GM10847 (cell line): ENCODE measurements around the gene TBC1D22A.

Source experiments
- POLR2A ChIP-seq: IDR thresholded peaks from 2 replicates; pipeline ENCODE4 v1.6.1; 2011; ENCODE audit not compliant: insufficient read length; ENCODE audit errors: extremely low read depth

The TBC1D22A gene

DNA sequence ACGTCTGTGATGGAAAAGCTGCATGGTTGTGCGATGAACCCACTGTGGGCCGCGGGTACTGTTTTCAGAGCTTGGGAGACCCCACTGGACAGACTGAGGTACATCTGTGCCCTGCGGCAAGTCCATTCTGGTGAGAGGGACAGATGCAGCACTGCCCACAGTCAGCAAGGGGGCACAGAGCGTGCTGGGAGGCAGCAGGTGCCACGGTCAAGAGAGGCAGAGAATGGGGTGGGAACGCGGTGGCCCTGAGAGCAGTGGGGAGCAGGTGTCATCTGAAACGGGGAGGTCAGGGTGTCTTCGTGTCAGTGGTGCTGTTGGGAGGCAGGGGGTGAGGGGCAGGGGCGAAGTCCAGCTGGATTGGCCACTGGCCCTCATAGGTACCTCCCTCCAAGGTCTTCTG lies 32.0 kb downstream of the TBC1D22A start:
- TF ChIP-seq POLR2A, result no peak

DNA sequence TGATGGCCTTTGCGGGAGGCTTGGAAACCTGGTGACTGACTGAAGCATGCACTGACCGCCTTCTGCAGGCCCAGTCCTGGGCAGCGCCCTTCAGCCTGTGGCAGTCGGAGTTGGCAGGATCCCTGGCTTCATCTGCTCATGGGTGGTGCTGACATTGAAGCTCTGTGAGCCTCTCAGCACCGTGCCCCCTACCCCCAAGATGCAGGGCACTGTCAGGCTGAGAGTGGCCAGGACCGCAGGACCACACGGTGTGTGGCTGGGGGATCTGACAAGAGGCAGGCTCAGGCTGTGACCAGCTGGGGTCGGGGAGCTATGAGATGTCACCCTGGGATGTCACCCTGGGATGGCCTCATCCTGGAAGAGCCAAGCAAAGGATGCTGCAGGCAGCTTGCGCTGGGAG lies 32.7 kb downstream of the TBC1D22A start:
- TF ChIP-seq POLR2A, result no peak

DNA sequence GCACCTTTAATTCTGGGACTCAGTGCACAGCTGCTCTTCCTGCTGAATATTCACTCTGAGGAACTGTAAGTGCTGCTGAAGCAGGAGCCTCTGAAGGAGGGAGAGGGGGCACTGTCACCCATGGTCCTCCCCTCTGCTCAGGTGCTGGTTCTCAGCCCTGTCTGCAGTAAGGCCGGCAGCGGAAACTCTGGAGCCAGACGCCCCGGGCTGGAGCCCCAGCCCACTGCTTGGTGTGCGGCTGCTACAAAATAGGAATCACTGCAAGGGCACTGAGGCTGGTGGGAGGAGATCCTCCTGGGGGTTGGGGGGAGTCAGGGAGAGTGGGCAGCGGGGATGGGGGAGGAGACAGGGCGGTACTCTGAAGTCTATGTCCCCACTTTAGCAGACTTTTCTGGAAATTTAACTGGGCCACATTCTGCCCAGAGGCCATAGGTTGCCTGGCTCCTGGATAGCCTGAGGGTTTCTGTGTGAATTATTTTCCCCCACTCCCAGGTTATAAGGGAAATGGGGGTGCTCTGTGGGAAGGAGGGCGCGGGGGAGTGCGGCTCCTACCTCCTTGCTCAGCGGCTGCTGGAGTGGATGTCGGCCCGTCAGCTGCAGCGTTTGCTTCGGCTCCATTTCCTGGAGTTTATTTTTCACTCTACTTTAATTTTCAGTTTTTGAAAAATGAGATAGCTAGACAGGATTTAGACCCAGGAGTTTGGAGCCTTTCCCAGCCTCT lies 33.6 kb downstream of the TBC1D22A start:
- no peak for TF ChIP-seq POLR2A

DNA sequence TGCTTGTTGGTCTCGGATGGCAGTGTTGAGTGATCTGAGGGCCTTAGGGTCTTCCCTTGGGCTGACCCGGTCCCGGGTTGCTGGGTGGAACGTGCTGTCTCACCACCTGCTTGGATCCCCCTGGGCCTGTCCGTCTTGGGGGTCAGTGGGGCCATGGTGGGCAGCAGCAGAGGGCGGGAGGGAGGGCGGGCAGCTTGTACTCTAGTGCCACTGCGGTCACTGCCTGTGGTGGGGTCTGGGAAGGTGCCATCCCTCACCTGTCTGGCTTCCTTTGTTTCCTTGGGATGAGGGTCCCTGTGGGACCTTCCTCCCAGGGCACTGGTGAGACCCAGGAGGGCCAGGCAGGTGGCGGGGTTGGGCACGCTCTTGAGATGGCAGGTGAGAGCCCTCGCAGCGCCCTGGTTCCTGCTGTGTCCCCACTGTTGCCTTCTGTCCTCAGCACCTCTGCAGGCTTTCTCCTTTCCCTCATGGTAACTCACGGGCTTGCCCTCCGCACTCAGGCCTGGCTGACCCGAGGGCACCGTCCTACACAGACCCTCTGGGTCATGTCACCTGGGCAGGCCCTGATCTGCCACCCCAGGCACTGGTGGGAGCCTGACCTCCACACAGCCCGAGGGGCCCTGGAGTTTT lies 34.2 kb downstream of the TBC1D22A start:
- TF ChIP-seq POLR2A, result no peak

DNA sequence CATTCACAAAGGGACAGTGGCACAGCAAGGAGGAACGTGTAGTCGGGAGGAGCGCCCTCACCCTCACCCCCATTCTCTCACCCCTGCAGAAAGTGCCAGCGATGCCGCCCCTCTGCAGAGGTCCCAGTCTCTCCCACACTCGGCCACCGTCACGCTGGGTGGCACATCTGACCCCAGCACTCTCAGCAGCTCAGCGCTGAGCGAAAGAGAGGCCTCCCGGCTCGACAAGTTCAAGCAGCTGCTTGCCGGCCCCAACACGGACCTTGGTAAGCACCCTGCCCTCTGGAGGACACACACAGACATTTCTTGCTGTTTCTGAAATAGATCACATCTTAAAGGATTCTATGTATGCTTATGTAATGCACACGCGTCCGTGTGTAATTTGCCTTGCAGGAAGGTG lies 34.9 kb downstream of the TBC1D22A start:
- no peak for TF ChIP-seq POLR2A

DNA sequence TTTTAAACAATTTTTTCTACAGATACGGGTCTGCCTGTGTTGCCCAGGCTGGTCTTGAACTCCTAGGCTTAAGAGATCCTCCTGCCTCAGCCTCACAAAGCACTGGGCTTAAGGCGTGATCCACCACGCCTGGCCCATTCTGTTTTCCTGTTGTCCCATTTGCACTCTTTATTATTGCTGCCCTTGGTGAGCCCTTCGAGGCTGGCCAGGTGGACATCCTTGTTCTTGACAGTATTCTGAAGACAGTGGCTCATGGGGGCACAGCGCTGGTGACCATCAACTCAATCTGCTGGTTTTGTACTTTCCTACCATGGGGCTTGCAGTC lies 35.6 kb downstream of the TBC1D22A start:
- TF ChIP-seq POLR2A, result no peak

DNA sequence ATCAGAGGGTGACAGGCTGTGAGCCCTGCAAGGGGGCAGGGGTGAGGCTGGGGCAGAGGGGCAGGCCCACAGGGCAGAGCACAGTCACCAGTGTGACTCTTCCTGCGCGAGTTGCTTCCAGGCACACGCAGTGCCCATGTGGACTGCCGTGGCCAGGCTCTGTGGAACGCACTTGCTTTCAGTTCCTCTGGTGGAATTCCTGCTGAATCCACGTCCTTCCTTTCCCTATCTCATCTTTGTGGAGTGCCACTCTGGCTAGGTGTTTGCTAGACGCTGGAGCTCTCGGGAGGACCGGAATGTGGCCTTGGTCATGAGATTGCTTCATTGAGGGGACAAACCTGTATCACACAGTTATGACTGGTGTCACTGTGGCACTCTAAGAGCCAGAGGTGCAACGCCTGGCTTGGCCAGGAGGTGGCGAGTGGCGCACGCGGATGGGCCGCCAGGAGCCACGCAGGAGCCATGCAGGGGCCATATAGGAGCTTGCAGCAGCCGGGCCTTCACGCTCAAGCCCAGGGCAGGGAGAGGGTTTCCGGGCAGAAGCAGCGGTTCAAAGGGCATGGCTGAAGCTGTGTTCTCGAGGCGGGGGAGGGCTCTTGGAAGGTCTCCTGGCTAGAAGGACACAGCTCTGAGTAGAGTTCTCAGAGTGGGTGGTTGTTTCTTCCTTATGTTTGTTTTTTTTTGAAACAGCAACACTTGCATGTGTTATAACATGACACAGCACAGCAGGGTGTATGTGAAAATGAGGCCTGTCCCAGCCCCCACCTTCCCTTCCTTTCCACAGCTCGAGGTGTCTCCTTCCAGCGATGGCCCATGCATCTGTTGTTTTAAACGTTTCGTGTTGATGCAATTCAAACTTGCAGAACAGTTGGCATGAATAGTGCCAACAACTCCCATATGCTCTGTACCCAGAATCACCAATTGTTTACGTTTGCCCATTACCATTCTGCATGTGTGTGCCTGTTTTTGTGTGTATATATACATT lies 36.2 kb downstream of the TBC1D22A start:
- TF ChIP-seq POLR2A, result no peak

DNA sequence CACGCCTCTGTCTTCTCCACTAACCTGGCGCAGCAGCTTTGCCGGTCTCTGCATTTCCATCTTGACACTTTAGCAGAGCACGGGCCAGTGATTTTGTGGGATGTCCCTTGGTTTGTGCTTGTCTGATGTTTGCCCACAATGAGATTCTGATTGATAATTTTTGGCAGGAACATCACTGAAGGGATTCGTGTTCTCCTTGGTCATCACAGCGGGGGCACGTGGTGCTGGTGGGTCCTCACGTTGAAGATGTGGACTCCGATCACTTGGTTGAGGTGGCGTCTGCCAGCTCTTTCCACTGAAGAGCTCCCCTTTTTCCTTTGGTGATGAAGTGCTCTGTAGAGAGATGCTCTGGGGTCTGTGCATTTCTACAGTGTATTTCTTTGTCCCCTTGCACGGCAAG lies 37.2 kb downstream of the TBC1D22A start:
- no peak for TF ChIP-seq POLR2A

DNA sequence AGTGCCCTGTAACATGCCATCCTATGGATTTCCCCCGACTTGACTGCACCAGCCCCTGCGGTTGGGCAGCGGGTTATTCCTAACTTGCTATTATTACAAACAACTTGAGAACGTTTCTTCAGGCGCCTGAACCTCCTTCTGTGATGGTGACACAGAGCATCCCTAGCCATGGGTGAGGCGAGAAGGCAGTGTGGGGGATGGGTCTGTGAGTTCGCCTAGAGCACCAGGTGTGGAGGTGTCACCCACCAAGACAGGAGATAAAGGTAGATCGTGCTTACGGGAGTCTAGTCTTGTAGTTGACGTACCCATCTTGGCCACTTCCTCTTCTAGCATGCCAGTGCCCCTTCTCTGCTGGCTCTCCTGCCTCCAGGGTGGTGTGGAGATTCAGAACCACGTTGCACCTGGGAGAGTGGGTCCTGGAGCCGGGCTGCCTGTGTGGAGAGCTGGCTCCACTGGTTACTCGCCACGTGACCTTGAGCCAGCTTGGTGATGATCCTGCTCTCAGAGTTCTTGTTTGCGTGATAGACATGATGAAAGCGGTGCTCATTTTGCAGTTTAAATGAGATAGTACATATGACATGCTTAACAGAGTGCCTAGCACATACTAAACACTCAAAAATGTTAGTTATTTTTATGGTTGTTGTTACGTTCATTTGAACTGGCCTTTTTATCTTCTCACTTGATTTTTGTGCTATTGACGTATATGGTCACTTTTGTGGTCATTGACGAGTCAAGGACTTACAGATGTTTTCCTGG lies 37.8 kb downstream of the TBC1D22A start:
- no peak for TF ChIP-seq POLR2A

DNA sequence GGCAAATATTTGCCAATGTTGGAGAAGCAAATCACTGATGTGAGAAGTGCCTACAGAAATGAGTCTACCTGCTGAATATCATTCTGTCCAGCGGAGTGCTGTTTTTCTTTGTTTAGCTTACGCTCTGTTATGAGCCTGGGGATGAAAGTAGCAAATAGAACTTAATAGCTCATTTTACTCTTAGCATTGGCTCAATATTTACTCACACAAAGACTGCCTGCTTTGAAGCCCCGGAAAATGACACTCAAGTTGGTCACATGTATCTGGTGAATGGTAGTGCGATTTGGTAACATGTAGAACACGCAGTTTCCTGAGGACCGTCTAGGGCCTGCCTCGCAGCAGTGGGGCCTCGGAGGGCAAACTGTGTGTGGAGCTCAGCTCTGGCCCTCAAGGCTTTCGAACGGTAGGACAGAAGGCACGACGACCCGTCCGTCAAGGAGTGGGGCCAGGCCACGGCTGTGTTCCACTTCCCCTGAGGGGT lies 38.9 kb downstream of the TBC1D22A start:
- TF ChIP-seq POLR2A, result no peak

DNA sequence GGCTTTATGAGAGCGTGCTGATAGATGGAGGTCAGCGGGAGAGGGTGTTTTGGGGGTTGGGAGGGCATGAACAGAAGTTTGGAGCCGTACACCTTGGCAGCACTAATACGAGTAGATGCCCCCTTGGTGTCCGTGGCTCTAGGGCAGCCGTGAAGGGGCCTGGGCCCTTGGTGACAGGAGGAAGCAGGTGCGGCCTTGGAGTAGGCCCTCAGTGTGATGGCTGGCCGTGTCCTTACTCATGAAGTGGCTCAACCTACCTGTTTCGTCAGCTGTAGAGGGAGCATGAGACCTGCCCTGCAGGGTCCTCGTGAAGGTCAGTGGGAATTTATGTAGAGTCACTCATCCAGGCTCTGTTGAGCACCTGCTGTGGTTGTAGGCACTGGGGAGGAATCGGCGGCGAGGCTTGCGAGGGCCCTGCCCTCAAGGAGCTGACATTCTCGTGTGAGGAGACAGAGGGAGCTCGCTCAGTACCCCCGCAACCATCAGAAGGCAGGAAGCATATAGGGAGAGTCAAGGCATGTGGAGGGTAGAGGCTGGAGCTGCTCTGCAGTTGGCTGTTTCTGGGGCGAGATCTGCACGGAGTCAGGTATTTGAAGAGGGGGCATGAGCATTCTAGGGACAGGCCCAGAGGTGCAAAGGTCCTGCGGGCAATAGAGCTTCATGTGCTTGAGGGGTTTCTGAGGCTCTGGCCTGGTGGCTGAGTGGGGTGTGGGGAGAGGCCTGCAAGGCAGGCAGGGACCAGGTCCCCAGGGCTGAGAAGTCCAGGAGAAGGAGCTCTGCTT lies 39.6 kb downstream of the TBC1D22A start:
- TF ChIP-seq POLR2A, result no peak

DNA sequence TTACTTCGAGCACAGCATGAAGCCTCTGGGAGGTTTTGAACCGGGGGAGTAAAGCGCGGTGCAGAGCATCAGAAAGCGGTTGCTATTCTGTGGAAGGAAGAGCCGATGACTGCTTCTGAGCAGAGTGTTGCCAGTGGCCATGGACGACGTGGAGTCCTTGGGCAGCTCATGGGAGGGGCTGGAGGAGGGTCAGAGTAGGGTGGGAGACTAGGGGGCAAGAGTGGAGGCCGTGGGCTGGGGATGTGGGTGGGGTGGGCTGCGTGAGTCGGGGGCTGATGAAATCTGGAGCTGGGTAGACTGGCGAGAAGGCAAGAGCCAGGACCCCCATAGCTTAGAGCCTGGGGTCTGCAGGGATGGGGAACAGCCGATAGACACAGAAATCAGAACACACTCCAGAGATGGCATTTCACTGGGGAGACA lies 40.2 kb downstream of the TBC1D22A start:
- no peak for TF ChIP-seq POLR2A

DNA sequence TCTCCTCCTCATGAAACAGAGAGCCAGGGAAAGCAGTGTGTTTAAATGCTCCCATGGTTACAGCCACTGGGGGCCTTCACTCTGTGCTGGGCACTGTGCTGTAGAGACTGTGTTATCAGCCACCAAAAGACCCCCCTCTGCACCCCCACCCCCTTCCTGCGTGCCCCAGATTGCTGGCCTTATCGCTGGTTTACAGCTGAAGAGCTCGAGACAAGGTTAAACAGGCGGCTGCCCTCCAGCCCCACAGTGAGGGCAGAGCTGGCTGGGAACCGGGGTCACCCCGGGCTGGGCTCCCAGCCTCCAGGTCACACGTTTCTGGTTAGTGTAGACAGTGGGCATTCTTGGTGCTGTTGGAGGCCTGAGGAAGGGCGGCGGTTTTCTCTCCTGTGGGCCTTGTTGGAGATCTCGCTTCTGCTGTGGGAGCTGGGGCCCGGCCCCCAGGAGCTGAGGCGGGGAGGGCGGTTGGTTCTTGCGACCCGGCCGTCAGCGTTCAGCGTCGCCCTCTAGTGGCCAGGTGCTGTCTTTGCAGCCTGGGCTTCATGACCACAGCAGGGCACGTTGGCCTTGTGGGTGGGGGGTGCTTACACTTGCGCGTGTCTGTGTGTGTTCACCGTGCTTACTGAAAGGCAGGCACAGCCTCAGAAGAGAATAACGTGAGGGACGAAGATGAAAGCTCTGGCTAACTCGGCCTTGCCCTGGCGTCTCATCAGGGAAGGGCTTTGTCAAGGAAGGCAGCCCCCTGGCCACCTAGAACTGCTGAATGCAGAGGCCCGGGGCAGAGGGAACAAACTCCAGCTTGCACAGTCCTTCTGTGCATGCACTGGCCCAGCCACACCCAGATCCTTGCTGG lies 40.8 kb downstream of the TBC1D22A start:
- no peak for TF ChIP-seq POLR2A

DNA sequence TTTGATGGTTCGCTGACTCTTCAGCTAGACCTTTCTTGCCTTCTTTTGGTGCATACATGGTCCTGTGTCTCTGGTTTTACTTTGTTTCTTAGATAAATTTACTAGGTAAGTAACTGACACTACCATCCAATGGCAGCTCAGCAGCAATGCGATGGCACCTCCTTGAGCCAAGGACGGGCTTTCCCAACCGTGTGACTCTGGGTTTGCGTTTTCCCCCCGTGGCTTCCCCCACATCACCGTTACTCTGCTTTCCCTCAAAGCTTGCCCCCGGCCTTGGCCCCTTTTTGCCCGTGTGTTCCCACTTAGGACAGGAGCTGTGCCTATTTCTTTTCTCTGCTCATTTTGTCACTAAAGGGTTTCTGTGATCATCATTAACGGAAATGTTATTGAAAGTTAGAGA lies 41.5 kb downstream of the TBC1D22A start:
- TF ChIP-seq POLR2A, result no peak

DNA sequence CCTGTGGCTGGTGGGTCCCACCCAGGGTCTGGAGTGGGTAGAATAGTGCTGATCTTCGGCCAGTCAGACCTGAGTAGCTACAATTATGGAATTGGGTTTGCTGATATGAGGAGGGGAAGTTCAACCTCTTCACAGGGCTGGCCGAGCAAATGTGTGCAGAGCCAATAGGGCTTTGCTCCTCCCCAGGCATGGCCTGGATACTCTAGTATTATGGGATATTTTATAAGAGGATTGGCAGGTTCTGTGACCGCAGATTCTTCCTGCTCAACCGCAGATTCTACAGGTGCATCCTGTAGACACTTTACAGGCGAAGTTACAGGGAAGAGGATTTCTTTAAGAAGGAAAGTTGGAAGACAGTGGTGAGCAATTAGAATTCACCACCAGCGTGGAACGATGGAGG lies 44.3 kb downstream of the TBC1D22A start:
- no peak for TF ChIP-seq POLR2A
